GM12878 (cell line): ENCODE results near the gene GYG2. TPM values are rescaled to one million over a fixed set of nuclear protein-coding genes. Genes with fewer than 3 reads are reported as not detected.

Experiments used
- ATAC-seq: fragments of 200-7000 bp; cut with Tn5 transposase; 3 replicates; pipeline ENCODE4 v1.9.1; 2020; ENCODE audit warnings: mild to moderate bottlenecking, moderate library complexity
- BruUV-seq: library from RNA; stranded (reverse); fragments of 400-500 nt; replicated peaks from 2 replicates; lab custom pipeline; 2021; lab: Mats Ljungman, UMichigan
- CTCF ChIA-PET: fragments of 300-600 bp; sonication (Branson Sonifier 250); formaldehyde crosslinking; extraction: SDS; loops from one replicate; lab custom pipeline; 2021; ENCODE audit warnings: inconsistent platforms; lab: Yijun Ruan, JAX
- POLR2A ChIA-PET: fragments of 350-600 bp; formaldehyde crosslinking; extraction: SDS; loops from one replicate; lab custom pipeline; 2021; ENCODE audit warnings: inconsistent platforms; lab: Charles Lee
- RAD21 ChIA-PET: fragments of 300-600 bp; sonication (Branson Sonifier 250); formaldehyde crosslinking; loops from one replicate; lab custom pipeline; 2023; ENCODE audit warnings: antibody characterized with exemption; ENCODE audit not compliant: unreplicated experiment; lab: Charles Lee
- SMC1A ChIA-PET: fragments of 300-600 bp; sonication (Branson Sonifier 250); formaldehyde crosslinking; loops from one replicate; lab custom pipeline; 2023; ENCODE audit not compliant: unreplicated experiment, uncharacterized antibody; lab: Charles Lee
- DNase-seq: peaks from one replicate; pipeline ENCODE4 v3.0.0-alpha.2; 2011; ENCODE audit warnings: low read depth, low spot score
- FAIRE-seq: peaks from 3 replicates; lab custom pipeline; 2011; peaks lifted over from hg19 to GRCh38; lab: Jason Lieb, UNC
- H2AFZ ChIP-seq: 2 replicates; pipeline ENCODE4 v1.6.0; 2011; ENCODE audit warnings: low read depth, low read length, control low read depth; ENCODE audit not compliant: control insufficient read depth
- H3K27ac ChIP-seq: 2 replicates; pipeline ENCODE4 v1.5.1; 2011; ENCODE audit warnings: control low read depth; ENCODE audit not compliant: control insufficient read depth, insufficient read depth
- H3K27me3 ChIP-seq, 2 experiments: replicated peaks in 1 of 2; 2 replicates each; pipeline versions ENCODE4 v1.6.0 to v1.6.1; 2011; ENCODE audit warnings: low read length in 1 of 2; ENCODE audit not compliant: control insufficient read depth in 2 of 2, insufficient read depth in 2 of 2
- H3K36me3 ChIP-seq, 2 experiments: 2 replicates each; pipeline ENCODE4 v1.5.1; 2011; ENCODE audit warnings: low read length in 1 of 2; ENCODE audit not compliant: control insufficient read depth in 2 of 2, insufficient read depth in 2 of 2
- H3K4me1 ChIP-seq: 2 replicates; pipeline ENCODE4 v1.6.1; 2011; ENCODE audit warnings: mild to moderate bottlenecking, low read length, moderate library complexity, mixed read lengths; ENCODE audit not compliant: control insufficient read depth, insufficient read depth
- H3K4me2 ChIP-seq: 2 replicates; pipeline ENCODE4 v1.6.0; 2011; ENCODE audit warnings: control low read depth; ENCODE audit not compliant: control insufficient read depth, insufficient read depth
- H3K4me3 ChIP-seq: fragments of 200-600 bp; sonication (generic); 2 replicates; pipeline ENCODE4 v1.5.1; 2016
- H3K79me2 ChIP-seq: 2 replicates; pipeline ENCODE4 v1.6.0; 2011; ENCODE audit warnings: low read length; ENCODE audit not compliant: control insufficient read depth, insufficient read depth
- H3K9ac ChIP-seq: 2 replicates; pipeline ENCODE4 v1.8.0; 2011; ENCODE audit warnings: low read length, control low read depth, mixed read lengths; ENCODE audit not compliant: control insufficient read depth, insufficient read depth
- H3K9me3 ChIP-seq: replicated peaks from 3 replicates; pipeline ENCODE4 v1.5.1; 2011; ENCODE audit warnings: mild to moderate bottlenecking, low read length; ENCODE audit not compliant: control insufficient read depth, insufficient read depth
- H4K20me1 ChIP-seq: 2 replicates; pipeline ENCODE4 v1.6.0; 2011; ENCODE audit not compliant: control insufficient read depth, insufficient read depth
- CBX3 ChIP-seq: fragments of 200-600 bp; sonication (generic); IDR thresholded peaks from 2 replicates; pipeline ENCODE4 v1.6.1; 2016; ENCODE audit warnings: low read depth, borderline replicate concordance
- ESRRA ChIP-seq: IDR thresholded peaks from 2 replicates; pipeline ENCODE4 v1.6.1; 2012; ENCODE audit warnings: mild to moderate bottlenecking, low read length, improper control_type of control experiment
- JUND ChIP-seq: IDR thresholded peaks from 2 replicates; pipeline ENCODE4 v1.6.1; 2012; ENCODE audit warnings: low read depth, mild to moderate bottlenecking, low read length, improper control_type of control experiment, moderate library complexity
- LARP7 ChIP-seq: fragments of 450-650 bp; IDR thresholded peaks from 2 replicates; pipeline ENCODE4 v1.6.1; 2017; ENCODE audit warnings: mild to moderate bottlenecking
- MEF2B ChIP-seq: fragments of 450-650 bp; IDR thresholded peaks from 2 replicates; pipeline ENCODE4 v1.6.1; 2018; ENCODE audit warnings: mild to moderate bottlenecking, moderate library complexity; ENCODE audit not compliant: partially characterized antibody, poor library complexity, severe bottlenecking
- MYC ChIP-seq: IDR thresholded peaks from 2 replicates; pipeline ENCODE4 v1.6.1; 2011; ENCODE audit warnings: mild to moderate bottlenecking, low read length, moderate library complexity, inconsistent platforms; ENCODE audit not compliant: insufficient read depth, insufficient replicate concordance, insufficient read length, severe bottlenecking
- NFYA ChIP-seq: IDR thresholded peaks from 2 replicates; pipeline ENCODE4 v1.6.1; 2011; ENCODE audit warnings: low read depth, mild to moderate bottlenecking, low read length, improper control_type of control experiment, borderline replicate concordance
- NFYB ChIP-seq: IDR thresholded peaks from 2 replicates; pipeline ENCODE4 v1.6.1; 2011; ENCODE audit warnings: low read depth, mild to moderate bottlenecking, low read length, improper control_type of control experiment, moderate library complexity; ENCODE audit not compliant: insufficient read depth
- NRF1 ChIP-seq: conservative IDR thresholded peaks from 2 replicates; pipeline ENCODE4 v1.6.1; 2011; ENCODE audit warnings: mild to moderate bottlenecking, low read depth, low read length, improper control_type of control experiment
- PML ChIP-seq: IDR thresholded peaks from 2 replicates; pipeline ENCODE4 v1.6.1; 2012; ENCODE audit warnings: low read length, inconsistent platforms
- RUNX3 ChIP-seq: IDR thresholded peaks from 2 replicates; pipeline ENCODE4 v1.6.1; 2012; ENCODE audit warnings: low read length, inconsistent platforms
- SPI1 ChIP-seq: IDR thresholded peaks from 2 replicates; pipeline ENCODE4 v1.6.1; 2011; ENCODE audit warnings: low read depth, mild to moderate bottlenecking, low read length, moderate library complexity, borderline replicate concordance; ENCODE audit not compliant: insufficient read depth
- TCF3 ChIP-seq: IDR thresholded peaks from 2 replicates; pipeline ENCODE4 v1.6.1; 2012; ENCODE audit warnings: low read depth, mild to moderate bottlenecking, low read length, borderline replicate concordance; ENCODE audit not compliant: insufficient read depth
- ZNF384 ChIP-seq: IDR thresholded peaks from 2 replicates; pipeline ENCODE4 v1.6.1; 2012; ENCODE audit warnings: low read depth, mild to moderate bottlenecking, low read length, improper control_type of control experiment, borderline replicate concordance
- WGBS: methylation state at CpG from one replicate; pipeline ENCODE4 v1.1.6; 2016; ENCODE audit warnings: low lambda C conversion rate; ENCODE audit not compliant: insufficient replicate concordance, insufficient coverage; ENCODE audit errors: missing lambda C conversion rate; 5-methylcytosine and 5-hydroxymethylcytosine counted together
- in situ Hi-C: fragments of 300-500 bp; cut with MboI; formaldehyde crosslinking; loops from 9 replicates; pipeline ENCODE4 v1.14.3; 2018; ENCODE audit warnings: mixed read lengths
- intact Hi-C: fragments of 100-400 bp; cut with micrococcal nuclease; formaldehyde crosslinking; loops from one replicate; pipeline ENCODE4 v1.14.2; 2022; ENCODE audit not compliant: unreplicated experiment
- polyA plus RNA-seq, 11 experiments: library from polyadenylated mRNA; depleted of rRNA in 4 of 11; unstranded in 6 of 11; stranded (reverse) in 5 of 11; fragments of >200 nt; fragmentation: Nextera tagmentation in 4 of 11; fragmentation: Illumina TruSeq in 1 of 11; extraction: Ambion mirVana in 4 of 11; extraction: Trizol in 1 of 11; gene quantifications; 1 replicate in 1 of 11; 2 replicates in 10 of 11; pipeline versions ENCODE4 v1.2.1 to v1.2.3, GENCODE V29; 2011 to 2016; ENCODE audit warnings: inconsistent platforms in 2 of 11, missing spikeins in 2 of 11, low read depth in 1 of 11
- total RNA-seq, 4 experiments: library from RNA; depleted of rRNA in 3 of 4; stranded (reverse); fragments of >200 nt in 3 of 4; fragmentation: Illumina TruSeq in 1 of 4; extraction: Trizol in 1 of 4; gene quantifications; 2 replicates each; pipeline versions ENCODE4 v1.2.1 to v1.2.3, GENCODE V29; 2013 to 2021
- TF ChIP-seq, protein P1 (sequence below): IDR thresholded peaks from 2 replicates; pipeline ENCODE4 v1.6.1; 2012; ENCODE audit warnings: mild to moderate bottlenecking, low read depth, low read length

GYG2 gene
- total and polyA plus RNA-seq, 10 of the 15 experiments (the other 5 are each of a cell fraction or from before 2014, with no cell fraction given): 0.05 TPM; not detected in 9

DNA sequence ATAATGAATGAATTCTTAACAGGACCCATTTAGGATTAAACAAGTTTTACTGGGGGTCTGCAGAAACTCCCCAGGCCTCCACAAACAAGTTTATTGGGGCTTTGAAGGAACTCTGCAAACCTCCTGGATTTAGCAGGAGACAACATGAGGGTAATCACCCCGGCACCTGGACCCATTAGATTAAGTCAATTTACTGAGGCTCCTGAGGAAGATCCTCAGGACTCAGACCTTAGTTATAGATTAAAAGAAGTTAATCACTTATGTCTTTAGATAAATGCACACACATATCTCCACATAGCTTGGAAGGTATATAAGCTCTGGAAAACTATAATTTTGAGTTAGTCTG, 47.5 kb upstream of the GYG2 start (continued):
- TF ChIP-seq ESRRA: no peak
- no peak for TF ChIP-seq PML
- no peak for TF ChIP-seq NRF1
- no peak for TF ChIP-seq ZNF384
- TF ChIP-seq JUND: no peak

DNA sequence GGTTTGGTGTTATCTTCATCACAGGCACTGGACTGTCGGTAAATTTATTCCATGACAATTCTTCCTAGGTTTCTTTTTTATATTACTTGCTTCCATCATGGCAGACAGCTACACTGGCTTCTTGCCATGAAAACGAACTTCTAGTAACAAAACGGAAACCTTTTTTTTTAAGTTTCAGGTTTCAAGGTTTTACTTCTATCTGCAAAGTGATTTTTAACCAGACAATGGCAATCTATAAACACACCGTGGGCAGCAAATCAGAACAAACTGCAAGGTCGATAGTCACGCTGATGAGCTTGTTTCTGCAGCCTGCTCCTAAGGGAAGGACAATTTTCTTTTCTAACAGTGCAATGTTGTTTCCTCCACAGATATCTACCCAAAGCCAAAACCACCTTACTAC, 47.0 kb upstream of the GYG2 start:
- TF ChIP-seq ZNF384 (peak; percentile 62), NFYA (no peak), TCF3 (no peak), MYC (no peak), LARP7 (no peak), SPI1 (no peak), RUNX3 (no peak), NFYB (peak; percentile 40; the same call in 1 of the 2 replicates), MEF2B (no peak), CBX3 (no peak)
- TF ChIP-seq, protein P1, sequence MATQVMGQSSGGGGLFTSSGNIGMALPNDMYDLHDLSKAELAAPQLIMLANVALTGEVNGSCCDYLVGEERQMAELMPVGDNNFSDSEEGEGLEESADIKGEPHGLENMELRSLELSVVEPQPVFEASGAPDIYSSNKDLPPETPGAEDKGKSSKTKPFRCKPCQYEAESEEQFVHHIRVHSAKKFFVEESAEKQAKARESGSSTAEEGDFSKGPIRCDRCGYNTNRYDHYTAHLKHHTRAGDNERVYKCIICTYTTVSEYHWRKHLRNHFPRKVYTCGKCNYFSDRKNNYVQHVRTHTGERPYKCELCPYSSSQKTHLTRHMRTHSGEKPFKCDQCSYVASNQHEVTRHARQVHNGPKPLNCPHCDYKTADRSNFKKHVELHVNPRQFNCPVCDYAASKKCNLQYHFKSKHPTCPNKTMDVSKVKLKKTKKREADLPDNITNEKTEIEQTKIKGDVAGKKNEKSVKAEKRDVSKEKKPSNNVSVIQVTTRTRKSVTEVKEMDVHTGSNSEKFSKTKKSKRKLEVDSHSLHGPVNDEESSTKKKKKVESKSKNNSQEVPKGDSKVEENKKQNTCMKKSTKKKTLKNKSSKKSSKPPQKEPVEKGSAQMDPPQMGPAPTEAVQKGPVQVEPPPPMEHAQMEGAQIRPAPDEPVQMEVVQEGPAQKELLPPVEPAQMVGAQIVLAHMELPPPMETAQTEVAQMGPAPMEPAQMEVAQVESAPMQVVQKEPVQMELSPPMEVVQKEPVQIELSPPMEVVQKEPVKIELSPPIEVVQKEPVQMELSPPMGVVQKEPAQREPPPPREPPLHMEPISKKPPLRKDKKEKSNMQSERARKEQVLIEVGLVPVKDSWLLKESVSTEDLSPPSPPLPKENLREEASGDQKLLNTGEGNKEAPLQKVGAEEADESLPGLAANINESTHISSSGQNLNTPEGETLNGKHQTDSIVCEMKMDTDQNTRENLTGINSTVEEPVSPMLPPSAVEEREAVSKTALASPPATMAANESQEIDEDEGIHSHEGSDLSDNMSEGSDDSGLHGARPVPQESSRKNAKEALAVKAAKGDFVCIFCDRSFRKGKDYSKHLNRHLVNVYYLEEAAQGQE: no peak
- ATAC-seq: peak; percentile 82
- intact Hi-C loops (no loop called here), in situ Hi-C loops (no loop called here)
- BruUV-seq: no TSS peak
- Histone ChIP-seq H3K27ac (no peak overlapping the region), H3K79me2 (no peaks in the 10 kb centered on the region), H4K20me1 (no peaks in the 10 kb centered on the region), H3K36me3 (no peaks in the 10 kb centered on the region), H3K4me1 (peaks cover 5% of the 10 kb centered on the region; the same call in 1 of the 2 replicates), H3K9ac (no peak overlapping the region), H3K4me3 (peak overlapping the region; percentile 11; the same call in 1 of the 2 replicates), H3K4me2 (peak overlapping the region; percentile 44; the same call in 1 of the 2 replicates), H2AFZ (no peak overlapping the region), H3K9me3 (no peaks in the 10 kb centered on the region), H3K27me3 (no peaks in the 10 kb centered on the region)
- WGBS: 46% methylated on average over 6 of the region's 6 CpGs
- ChIA-PET RAD21 (no interaction called here), CTCF (interaction anchor here (1.4 to 2.1 kb wide), 2 partner anchors 32 to 37 kb away, joined by 4 to 10 read pairs; no protein-coding TSS in a partner anchor), POLR2A (no interaction called here), SMC1A (interaction anchor here (2.3 kb wide), 1 partner anchor 38 kb away, joined by 5 read pairs; no protein-coding TSS in a partner anchor)
- DNase-seq: peak; percentile 35
- peak; percentile 72 for FAIRE-seq
